Stimulated activated CD4-positive, alpha-beta T cell treated with anti-CD3 and anti-CD28 coated beads, Interleukin-12 subunit alpha, Interleukin-12 subunit beta, amount 100 ng/mL, for 24 hours (primary cell): ENCODE results near the gene SNED1.

Experiments used
- DNase-seq, 2 experiments: peaks; one replicate each; pipeline ENCODE4 v3.0.0-alpha.2; 2020; ENCODE audit warnings: low read depth in 2 of 2

Gene SNED1

DNA sequence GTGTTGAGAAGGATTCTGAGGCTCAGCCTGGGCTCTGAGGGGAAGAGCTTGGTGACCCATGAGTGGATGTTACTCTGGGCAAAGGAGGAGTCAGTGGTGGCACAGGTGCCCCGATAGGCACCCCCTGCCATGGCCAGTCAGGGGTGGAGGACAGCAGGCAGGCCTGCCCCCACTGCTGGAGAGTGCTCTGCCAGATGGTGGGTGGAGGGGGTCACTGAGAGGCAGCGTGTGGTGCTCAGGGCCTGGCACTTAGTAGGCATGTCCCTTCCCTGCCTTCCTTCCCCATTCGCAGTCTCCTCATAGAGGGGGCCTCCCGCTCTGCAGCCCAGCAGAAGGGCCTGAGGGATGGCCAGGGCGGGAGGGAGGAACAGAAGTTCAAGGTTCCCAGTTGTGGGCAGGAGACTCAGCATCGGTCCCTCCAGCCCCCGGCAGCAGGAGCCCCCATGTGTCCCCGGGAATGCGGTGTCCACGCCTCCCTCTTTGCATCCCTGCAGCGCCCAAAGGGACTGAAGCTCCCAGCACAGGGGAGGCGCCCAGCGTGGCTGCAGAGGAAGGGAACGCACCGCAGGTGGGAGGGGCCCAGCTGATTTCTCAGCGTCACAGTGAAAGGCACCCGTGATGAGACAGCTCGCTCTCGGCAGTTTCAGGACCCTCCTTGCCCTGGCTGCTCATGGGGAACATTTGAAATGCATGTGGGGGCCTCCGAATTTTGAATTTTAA is 5.7 kb upstream of the SNED1 start:
- DNase-seq = no peak

DNA sequence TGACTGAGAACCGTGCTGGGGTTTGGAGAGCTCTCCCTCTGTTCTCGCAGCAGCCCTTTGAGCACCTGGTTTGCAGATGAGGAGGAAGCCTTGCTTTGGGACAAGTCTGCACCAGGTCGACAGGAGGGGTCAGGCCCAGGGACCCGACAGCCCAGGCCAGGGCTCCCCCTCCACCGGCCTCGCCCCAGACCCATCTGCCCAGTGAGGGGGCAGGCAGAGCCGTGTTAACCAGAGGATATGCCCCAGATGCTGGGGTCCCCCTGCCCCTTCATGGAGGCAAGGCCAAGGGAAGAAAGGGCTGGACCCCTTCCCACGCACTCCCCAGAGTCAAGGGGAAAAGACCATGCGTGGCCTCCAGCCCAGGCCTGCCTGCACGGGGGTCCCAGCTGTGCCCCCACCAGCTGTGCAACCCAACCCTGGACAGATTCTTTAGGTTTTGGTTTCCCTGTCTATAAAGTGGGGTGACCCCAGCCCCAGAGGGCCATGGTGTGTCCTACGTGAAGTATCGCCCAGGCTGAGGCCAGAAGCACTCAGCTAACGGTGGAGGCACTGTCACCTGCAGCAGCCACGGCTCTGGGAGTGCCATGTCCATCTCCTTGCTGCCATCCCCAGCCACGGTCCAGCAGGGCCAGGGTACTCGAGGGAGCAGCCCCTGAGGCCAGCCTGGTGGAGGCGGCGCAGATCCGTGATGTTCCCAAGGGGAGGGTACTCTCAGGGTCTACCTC is 4.8 kb upstream of the SNED1 start:
- no peak for DNase-seq

DNA sequence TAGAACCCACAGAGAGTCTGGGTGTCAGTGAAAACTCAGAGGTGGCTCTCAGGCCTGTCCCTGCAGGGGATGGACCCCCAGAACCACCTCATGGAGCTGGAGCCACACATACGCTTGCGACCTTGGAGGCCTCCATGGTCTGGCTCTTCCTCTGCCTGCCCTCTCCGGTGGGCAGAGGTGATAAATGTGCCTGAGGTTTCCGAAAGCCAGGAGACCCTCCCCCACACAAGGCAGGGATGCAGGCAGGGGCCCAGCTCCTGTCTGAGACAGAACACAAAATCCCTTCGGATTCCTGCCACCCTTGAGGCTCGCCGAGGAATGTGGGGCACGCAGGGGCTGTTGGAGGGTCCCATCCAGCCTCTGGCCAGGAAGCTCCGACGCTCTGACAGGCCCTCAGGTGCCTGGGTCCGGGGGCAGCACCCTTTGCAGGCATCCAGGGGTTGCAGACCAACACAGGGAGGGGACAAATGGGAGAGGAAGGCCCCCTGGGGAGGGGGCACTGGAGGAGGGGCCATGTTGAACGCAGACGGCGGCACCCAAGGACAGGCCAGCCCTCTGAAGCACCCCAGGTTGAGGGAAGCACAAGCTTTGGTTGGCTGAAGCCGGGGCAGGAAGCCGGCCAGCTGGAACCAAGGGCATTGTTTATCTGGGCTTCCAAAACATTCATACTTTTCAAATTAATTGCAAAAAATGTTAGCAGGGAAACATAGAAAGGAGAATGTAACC is 4.1 kb upstream of the SNED1 start:
- DNase-seq = no peak

DNA sequence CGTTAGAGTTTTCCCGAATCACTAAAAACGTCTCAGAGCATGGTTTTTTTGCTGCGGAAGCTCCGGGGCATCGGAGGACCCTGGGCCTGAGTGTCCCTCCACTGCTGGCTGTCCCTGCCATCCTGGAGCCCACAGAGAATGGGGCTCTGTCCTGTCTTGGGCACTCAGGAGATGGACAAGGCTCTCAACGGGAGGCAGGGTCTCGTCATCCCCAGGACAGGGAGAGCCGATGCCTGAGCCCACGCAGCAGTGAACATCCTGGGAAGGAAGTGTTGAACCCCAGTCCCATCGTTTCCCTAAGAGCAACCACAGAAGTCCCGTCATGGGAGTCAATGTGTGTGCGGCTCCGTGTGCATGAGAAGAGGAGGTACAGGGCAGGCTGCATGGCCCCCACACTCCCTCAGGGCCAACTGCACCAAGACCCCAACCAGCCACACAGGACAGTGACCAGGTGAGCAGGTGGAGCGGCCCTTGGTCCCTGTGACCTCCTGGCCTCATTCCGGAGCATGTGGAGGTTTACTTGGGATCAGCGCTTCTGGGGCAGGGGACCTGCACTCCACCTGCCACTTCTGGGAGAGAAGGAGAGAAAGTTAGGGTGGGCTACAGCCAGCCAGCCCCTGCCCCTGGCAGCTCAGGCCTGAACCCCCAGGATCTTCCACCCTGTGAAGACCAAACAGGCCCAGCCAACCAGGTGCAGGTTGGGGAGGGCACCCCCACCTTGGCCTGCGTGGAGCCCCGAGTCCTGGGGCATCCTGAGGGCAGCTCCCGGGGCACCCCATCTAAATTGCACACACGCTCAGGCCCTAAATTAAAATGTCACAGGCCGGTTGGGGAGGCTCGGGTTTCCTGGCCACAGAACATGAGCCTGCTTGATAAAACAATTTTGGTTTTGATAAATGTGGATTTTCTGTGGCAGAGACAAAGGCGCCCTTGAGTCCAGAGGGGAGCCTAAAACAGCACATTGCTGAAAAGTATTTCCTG is 3.1 kb upstream of the SNED1 start:
- no peak for DNase-seq

DNA sequence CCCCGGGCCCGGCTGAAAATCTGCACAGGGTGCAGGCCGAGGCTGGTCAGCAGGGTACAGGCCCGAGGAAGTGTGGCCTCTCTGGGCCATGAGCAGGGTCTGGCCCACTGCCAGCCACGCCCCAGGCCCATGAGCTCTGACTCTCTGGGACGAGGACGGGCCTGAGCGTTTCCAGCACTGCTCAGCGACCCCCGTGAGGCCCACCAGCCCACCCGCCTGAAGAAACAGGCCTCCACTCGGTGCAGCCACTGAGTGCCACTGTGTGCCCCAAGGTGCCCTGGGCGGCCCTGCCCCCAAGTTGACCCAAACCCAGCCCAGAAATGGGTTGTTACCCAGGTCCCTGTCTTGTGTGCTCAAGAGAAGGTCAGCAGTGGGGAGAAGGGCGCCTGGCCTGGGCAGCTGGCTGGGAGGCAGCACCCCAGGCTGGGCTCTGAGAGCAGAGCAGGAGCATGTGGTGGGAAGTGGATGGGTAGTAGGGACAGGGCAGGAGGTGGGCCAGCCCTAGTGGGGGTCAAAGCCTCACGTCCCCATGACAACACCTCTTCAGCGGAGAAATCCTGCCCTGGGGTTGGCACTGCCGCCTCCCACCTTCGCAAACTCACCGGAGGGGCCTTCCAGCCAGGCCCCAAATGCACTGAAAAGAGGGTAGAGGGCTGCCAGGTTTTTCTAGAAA is 2.1 kb upstream of the SNED1 start:
- no peak for DNase-seq

DNA sequence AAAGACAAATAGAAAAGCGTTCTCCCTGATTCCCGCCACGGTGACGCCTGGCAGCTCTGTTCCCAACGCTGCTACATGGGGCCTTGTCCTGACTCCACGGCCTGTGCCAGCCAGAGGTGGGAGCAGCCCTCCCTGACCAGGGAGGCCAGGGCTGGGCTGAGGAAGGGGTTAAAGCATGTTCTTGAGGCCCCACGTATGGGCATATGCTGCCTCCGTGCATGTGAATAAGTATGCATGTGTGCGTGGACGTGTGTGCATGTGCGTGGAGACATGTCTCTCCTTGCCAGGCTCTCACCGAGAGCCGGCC is 1.6 kb upstream of the SNED1 start:
- no peak for DNase-seq

DNA sequence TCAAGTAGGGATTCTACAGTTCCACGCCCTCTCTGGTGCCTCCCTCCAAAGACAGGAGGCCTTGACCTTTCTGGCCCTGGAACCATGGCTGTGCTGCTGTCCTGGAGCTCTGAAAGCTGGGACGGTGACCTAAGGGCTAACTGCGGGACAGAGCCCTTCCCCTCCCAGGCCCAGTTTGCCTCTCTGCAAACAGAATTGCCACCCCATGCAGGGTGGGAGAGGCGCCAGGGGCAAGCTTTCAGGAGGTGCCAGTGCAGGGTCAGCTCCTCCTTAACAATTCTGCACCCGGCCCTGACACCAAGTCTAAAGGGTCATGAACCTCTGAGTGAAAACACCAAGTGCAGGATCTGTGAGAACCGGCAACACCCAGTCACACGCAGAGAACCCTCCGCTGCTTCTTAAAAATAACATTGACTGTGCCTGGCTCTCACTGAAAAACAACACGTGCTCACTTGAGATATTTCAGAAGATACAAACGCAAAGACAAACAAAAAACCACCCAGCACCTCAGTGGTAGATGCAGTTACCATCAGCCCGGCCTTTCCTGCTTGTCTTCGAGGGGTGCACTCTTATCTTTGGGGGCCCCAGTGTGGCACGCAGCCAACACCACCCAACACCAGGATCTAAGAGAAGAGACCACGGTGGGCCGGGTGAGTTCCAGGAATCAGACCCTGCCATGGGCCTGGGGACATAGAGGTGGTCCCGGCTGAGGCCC is 1.1 kb upstream of the SNED1 start:
- DNase-seq = no peak

DNA sequence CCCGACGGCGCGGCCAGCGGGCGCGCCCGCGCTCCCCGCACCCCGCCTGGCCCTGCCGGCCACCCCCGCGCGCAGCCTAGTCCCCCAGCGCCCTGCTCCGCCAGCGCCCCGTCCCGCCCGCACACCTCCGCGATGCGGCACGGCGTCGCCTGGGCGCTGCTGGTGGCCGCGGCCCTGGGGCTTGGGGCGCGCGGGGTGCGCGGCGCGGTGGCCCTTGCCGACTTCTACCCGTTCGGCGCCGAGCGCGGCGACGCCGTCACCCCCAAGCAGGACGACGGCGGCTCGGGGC is 232 bp downstream of the SNED1 start:
- DNase-seq = no peak

DNA sequence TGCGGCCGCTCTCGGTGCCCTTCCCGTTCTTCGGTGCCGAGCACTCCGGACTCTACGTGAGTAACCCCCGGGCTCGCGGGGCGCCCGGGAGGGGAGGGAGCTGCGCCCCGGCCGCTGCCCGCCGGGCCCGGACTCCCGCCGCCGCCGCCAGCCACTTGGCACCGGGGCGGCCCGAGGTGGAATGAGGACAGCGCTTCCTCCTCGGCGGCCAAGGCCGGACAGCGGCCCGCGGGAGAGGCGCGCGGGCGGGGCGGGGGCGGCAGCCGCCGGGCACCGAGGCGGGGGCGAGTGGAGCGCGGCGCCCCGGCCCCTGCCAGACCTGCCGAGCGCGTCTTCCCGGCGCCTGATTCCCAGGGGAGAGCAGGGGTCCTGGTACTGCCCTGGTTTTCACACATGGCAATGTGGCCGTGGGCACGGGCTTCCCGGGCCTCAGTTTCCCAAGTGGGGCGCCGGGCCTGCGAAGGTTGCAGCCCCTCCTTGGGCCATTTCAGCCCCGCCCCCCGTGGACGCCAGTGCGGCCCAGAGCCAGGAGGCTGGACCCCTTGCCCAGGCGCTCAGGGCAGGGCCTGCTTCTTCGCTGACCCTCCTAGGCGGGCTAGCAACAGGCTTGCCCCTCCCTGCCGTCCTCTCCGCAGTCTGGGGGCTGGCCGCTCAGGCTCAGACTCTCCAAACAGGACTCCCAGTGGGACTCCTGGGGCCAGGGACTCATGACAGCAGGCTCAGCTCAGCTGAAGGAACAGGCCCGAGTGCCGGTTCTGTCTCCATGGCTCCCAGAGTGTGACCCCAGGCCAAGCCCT is 775 bp downstream of the SNED1 start:
- no peak for DNase-seq

DNA sequence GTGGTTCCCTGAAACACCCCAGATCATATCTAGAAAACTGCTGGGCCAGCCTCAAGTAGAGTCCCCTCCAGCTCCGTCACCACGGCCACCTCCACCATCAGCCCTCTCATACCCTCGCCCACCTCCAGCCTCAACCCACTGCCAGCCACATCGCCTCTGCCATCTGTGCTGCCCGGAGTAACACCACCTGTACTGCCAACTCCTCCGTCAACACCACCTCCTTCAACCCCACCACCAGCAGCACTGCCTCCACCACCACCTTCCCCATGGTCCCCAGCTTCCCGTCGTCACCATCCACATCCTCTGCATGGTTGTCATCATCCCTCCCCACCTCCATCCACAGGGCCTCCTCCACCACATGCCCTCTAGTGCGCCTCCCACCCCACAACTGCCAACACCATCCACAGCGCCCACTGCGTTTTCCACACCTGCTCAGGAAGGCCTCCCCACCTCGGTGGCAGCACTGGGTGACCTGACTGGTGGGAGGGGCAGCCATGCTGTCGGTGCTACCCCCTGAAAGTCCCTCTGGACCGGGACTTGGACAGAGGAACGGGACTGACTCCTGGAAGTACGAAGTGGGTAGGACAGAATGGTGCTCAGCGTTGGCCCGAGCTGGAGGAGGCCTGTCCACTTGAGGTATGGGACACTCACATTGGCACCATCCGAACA is 1.6 kb downstream of the SNED1 start:
- DNase-seq = no peak

DNA sequence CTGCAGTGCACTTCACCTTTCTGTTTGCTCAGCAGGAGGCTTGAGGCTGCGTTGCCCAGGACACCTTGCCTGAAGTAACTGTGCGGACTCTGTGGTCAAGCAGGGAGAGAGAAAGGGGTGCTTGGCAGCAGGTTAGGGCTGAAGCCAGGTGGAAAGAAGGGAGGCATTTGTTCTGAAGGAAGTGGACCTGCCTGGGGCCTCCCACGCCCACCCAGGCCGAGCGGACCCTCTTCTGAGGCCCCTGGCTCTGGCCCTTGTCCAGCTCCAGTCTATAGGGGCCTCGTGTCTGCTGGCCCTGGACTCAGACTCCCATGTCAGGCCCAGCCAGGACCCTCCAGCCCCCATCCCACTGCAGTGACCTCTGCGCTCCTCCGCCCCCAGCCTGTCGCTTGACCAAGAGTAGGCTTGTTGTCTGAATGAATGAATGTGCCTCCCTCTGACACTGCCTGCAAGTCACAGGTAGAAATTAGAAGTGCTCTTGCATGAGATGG is 2.5 kb downstream of the SNED1 start:
- no peak for DNase-seq

DNA sequence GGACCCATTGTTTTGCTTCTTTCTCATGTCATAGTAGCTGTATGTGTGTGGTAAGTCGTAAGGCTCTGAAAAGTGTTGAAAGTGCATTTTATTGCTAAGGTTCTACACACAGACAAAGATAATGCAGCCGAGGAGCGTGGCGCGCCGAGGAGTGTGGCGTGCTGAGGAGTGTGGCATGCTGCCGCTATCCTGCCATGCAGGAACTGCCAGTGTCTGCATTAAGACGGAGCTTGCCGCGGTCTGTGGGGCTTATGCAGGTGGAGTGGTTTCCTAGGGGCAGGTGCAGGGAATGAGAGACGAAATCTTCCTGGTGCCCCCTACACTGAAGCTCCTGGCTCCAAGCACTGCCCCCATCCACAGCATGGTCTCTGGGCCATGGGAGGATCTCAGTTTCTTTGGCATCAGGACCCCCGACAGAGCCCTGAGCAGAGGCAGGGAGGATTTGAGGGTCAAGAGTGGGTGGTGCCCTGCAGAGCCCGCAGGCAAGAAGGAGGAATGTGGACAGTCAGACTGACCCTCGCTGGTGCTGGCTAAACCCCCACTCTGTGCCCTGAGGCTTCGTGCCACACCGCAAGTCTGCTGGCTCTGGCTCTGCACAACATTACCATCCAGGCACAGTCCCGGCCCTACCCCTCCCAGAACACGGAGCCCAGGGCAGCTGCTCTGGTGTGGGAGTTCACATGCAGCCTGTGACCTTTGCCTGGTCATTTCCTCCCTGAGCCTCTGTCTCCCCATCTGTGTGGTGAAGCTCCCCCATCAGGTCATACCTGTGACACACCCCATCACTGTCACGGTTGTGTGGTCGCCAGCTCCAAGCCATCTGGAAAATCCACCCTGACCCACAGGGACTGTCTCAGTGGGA is 3.2 kb downstream of the SNED1 start:
- DNase-seq = no peak

DNA sequence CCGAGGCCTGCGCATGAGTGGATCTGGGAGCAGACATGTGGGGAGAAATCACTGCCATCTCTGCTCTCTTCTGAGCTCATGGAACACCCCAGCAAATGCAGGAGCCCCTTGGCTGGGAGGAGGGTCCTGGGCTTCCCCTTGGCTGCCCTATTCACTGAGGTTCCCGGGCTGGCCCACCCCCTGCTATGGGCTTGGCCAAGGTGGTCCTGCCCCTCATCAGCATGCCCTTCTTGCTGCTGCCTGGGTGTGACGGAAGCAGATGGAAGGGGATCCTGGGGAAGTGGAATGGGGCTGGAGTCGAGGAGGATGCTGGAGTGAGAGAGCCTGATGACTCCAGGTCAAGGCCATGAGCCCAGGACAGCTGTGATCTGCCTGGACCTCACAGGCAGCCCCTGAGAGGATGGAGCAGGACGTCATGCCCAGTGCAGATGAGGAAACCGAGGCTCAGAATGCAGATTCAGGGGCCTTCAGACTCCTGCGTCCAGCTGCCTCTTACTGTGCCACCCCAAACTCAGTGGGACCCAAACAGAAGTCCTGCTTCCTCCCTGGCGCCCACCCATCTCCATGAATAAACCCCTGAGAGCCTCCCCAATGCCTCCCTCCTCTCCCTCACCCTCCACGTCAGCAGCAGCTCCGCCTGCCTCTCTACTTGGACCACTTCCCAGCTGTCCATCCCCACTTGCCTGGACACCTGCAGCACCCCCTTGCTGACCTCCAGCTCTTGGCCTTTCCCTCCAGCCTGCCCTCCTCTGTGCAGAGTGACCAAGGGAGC is 4.0 kb downstream of the SNED1 start:
- DNase-seq = no peak

DNA sequence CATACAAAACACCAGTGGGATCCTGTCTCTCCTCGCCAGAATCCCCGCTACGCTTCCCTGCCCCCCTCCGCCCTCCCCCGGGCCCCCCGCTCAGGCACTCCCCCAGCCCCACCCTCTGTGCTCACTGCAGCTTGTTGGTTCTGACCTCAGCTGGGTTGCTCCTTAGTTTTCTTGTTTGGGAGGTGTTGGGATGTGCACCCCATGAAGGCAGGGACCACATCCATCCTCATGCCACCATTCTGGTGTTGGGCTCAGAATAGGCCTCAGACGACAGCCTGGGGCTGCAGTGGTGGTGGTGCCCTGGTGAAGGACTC is 4.6 kb downstream of the SNED1 start:
- DNase-seq = no peak

DNA sequence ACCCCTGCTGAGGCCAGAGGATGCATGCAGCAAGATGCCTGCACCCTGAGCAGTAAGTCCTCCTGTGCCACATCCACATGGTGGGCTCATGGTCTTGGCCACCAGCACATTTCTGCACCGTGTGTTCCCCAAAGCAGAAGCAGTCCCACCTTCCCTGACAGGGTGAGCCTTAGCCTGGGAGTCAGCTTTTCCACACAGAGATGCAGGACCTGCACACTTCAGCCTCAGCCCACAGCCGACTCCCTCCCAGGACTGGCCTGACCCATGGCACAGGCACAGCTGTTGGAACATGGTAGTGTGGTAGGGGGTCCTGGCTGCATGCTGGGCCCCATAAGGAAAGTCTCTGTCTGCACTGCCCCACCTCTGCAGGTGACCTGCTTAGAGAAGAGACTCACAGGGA is 5.0 kb downstream of the SNED1 start:
- no peak for DNase-seq

DNA sequence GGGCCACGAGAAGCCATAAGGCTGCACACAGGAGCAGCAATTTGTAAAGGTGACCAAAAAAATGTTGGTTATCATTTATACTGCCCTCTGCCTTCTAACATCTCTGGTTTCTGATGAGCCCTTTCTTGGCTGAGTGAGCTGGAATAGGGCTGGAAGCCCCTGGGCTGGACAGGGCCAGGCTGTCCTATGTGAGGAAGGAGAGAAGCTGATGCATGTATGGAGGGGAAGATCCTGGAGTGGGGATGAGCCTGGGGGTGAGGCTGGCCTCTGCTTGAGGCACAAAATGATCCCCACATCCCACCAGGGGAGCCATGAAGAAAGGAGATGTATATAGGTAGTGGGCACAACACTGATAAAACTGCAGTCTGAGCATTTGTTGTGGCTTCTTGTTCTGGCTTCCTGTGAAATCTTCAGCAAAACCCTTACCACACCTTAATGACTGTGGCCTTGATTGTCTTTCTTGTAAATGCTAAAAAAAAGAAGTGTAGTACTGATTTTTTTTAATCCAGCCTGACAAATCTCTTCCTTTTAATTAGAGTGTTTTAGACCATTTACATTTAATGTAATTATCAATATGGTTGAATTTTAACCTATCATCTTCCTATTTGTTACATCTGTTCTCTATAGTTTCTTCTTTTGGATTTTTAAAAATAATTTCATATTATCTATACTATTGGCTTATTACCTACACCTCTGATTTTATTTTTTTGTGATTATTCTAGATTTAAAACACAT is 5.6 kb downstream of the SNED1 start:
- no peak for DNase-seq

DNA sequence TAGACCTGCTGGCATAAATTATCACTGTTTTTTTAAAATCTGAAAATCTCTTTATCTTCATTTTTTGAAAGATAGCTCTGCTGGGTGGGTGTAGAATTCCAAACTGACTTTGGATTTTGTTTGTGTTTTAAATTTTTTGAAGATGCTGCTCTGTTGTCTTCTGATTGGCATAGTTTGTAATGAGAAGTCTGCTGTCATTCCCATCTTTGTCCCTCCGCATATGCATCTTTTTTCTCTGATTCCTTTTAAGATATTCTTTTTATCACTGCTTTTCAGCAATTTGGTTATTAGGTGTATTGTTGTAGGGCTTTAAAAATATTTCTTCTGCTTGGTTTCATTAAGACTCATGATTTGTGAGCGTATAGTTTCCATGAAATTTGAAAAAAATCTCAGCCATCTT is 7.2 kb downstream of the SNED1 start:
- DNase-seq = no peak
